ENCODE results near the gene CELSR3. TPM values are rescaled to one million over a fixed set of nuclear protein-coding genes. Genes with fewer than 3 reads are reported as not detected.

CELSR3 gene
- total RNA-seq, 2 experiments from 2014 or later: 18.2 to 18.6 TPM

DNA sequence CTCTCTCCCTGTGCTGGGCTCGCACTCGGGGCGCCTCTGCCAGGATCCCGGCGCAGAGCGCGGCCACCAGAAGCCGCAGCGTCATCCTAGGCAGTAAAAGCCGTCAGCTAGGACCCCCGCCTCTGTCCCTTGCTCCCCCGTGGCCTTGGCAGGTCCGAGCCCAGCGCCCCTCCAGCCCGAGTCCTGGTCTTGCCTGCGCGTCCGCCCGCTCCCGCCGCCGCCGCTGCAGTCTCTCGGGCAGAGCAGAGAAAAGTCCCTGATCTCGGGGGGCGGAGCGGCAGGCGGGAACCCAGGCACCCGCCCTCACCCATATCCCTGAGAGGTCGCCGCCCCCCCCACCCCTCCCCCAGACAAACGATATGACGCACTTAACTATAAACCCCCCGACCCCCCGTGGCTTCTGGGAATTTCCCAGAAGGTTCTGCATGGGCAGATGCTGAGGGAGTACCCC is 67.6 kb downstream of the CELSR3 start, which contains the start of gene COL7A1:
COL7A1 (minus strand) TSS at position 255 of the 451 bp plus-strand sequence; CDS start at position 85, 170 bp downstream.
- H3K27ac Mint-ChIP-seq: peak within 1 kb of the TSS; percentile 51
- H3K9me3 Mint-ChIP-seq: no peaks in the 10 kb centered on the region
- peaks cover 3% of the 10 kb centered on the region for H3K4me1 Mint-ChIP-seq
- H3K4me3 Mint-ChIP-seq: no peak within 1 kb of the TSS
- H3K27me3 Mint-ChIP-seq: peaks cover 44% of the 10 kb centered on the region
- no peaks in the 10 kb centered on the region for H3K36me3 Mint-ChIP-seq
- peak; percentile 14 for DNase-seq

DNA sequence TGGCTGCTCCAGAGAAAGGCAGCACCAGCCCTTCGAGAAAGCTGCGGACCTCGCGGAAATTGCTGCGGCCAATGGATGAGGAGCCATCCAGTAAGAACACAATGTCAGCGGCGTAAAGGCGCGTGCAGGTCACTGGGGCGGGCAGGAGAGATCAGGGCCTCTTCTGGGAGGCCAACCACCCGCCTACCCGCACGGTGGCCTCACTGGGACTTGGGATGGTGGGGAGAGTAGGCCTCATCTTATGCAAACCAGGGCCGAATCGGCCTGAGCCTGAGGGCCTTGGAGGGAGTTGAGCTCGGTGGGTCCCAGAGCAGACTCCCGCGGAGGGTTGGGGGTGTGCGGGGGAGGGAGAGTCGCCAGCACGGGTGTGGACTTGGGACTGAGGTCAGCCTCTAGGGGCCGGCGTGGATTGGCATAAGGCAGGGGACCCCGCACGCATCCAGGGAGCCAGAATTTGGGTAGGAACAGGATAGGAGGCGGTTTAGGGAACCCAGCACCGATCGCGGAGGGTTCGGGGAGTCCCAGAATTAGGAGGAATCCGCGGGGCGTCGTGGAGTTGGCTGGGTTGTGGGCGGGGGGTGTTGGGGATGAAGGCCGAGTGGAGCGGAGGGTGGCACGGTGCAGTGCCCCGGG is 68.2 kb downstream of the CELSR3 start:
- Mint-ChIP-seq H3K36me3 (no peaks in the 10 kb centered on the region), H3K4me3 (no peak overlapping the region), H3K27me3 (peaks cover 49% of the 10 kb centered on the region), H3K27ac (no peak overlapping the region), H3K4me1 (peaks cover 3% of the 10 kb centered on the region), H3K9me3 (no peaks in the 10 kb centered on the region)
- DNase-seq: no peak

- no peak overlapping the region for H3K27ac Mint-ChIP-seq
- no peaks in the 10 kb centered on the region for H3K9me3 Mint-ChIP-seq
- no peak overlapping the region for H3K4me3 Mint-ChIP-seq
- peaks cover 3% of the 10 kb centered on the region for H3K4me1 Mint-ChIP-seq
- DNase-seq: no peak
- peaks cover 57% of the 10 kb centered on the region for H3K27me3 Mint-ChIP-seq
- no peaks in the 10 kb centered on the region for H3K36me3 Mint-ChIP-seq
Measured at GRCh38 chr3:48593337-48593736, 69.3 kb downstream of the CELSR3 start.

DNA sequence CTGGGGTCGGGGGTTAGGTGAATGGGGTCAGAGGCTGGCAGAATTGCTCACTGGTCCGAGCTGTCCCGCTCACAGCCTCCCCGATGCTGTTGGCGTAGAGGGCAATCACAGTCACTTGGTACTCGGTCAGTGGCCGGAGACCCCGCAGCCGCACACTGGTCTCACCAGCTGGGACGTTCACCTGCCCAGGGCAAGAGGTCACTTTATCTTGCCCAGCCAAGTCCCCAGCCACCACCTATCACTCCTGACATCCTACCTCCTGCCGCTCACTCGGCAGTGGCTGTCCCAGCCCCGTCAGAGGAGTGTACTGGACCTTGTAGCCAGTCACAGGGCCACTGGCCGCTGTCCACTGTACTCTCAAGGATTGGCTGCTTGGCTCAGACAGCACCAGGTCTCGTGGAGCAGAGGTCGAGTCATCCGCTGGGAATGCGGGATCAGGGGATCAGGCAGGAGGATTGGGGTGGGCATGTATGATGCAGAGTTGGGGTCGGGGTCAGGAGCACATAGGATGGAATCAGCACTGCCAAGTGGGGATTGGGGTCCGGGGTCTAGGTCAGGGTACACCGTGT is 70.1 kb downstream of the CELSR3 start:
- no peaks in the 10 kb centered on the region for H3K36me3 Mint-ChIP-seq
- DNase-seq: no peak
- no peaks in the 10 kb centered on the region for H3K9me3 Mint-ChIP-seq
- peaks cover 63% of the 10 kb centered on the region for H3K27me3 Mint-ChIP-seq
- no peak overlapping the region for H3K27ac Mint-ChIP-seq
- no peak overlapping the region for H3K4me3 Mint-ChIP-seq
- peaks cover 3% of the 10 kb centered on the region for H3K4me1 Mint-ChIP-seq

DNA sequence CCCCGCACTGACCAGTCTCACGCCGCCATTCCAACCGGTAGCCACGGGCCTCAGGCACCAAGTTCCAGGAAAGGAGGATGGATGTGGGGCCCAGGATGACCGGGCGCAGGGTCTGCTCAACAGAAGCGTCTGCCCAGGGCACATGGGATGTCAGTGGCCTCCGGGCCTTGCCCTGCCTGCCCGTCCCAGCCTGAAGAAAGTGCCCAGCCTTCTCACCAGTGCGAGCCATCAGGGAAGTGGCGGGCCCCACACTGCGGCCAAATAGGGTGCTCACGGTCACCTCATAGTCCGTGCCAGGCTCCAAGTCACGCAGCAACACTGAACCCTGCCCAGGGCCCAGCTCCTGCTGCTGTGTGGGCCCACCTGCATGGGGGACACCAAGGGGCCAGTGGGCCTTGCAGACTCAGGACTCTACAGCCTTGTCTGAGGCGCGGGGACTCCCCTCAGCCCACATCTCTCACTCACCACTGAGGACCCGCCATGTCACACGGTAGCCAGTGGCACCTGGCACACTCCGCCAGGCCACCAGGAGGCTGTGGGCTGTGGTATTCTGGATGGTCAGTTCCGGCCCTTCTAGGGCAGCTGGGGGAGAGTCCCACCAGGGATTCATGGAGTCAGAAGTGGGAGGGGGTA is 70.7 kb downstream of the CELSR3 start:
- H3K9me3 Mint-ChIP-seq: no peaks in the 10 kb centered on the region
- H3K27me3 Mint-ChIP-seq: peaks cover 63% of the 10 kb centered on the region
- H3K27ac Mint-ChIP-seq: no peak overlapping the region
- DNase-seq: no peak
- peaks cover 3% of the 10 kb centered on the region for H3K4me1 Mint-ChIP-seq
- no peak overlapping the region for H3K4me3 Mint-ChIP-seq
- H3K36me3 Mint-ChIP-seq: no peaks in the 10 kb centered on the region

DNA sequence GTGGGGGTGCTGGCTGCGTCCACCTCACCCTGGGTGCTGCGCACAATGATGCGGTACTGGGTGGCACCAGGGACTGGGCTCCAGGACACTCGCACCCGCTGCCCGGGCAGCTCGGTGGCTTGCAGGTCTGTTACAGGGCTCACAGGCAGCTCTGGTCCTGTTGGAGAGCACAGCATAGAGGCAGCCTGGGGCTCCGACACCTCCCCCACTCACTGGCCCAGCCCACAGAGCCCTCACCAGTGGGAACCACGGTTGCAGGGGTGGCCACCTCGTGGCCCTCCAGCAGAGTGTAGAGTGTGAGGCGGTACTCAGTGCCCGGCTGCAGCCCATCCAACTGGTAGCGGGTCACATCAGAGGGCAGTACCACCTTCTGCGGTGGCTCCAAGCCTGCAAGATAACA is 71.2 kb downstream of the CELSR3 start:
- H3K4me3 Mint-ChIP-seq: no peak overlapping the region
- peaks cover 3% of the 10 kb centered on the region for H3K4me1 Mint-ChIP-seq
- H3K27me3 Mint-ChIP-seq: peaks cover 63% of the 10 kb centered on the region
- no peaks in the 10 kb centered on the region for H3K36me3 Mint-ChIP-seq
- DNase-seq: no peak
- H3K27ac Mint-ChIP-seq: no peak overlapping the region
- no peaks in the 10 kb centered on the region for H3K9me3 Mint-ChIP-seq

DNA sequence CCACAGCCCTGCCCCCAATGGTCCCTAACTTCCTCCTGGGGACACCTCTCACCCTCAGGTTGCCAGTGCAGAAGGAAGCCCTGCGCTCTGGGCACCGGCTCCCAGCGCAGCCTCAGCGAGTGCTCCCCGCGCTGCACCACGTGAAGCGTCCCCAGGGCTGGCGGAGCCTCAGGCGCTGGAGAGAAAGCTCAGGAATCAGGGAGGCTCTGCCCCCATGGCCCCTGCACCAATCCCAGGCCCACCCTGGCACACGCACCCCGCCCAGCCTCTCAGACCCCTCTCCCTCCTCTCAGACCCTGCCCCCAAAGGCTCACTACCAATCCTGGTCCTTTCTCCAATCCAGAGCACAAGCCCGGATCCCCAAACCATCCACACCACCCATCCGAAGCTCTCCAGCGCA is 74.5 kb downstream of the CELSR3 start:
- H3K4me3 Mint-ChIP-seq: no peak overlapping the region
- H3K36me3 Mint-ChIP-seq: no peaks in the 10 kb centered on the region
- no peaks in the 10 kb centered on the region for H3K9me3 Mint-ChIP-seq
- H3K4me1 Mint-ChIP-seq: no peaks in the 10 kb centered on the region
- H3K27me3 Mint-ChIP-seq: peaks cover 36% of the 10 kb centered on the region
- no peak overlapping the region for H3K27ac Mint-ChIP-seq
- no peak for DNase-seq

GRCh38 chr3:48587686-48588085 is 75.0 kb downstream of the CELSR3 start:
- H3K4me3 Mint-ChIP-seq: no peak overlapping the region
- DNase-seq: no peak
- H3K27ac Mint-ChIP-seq: no peak overlapping the region
- H3K27me3 Mint-ChIP-seq: peaks cover 30% of the 10 kb centered on the region
- H3K36me3 Mint-ChIP-seq: no peaks in the 10 kb centered on the region
- no peaks in the 10 kb centered on the region for H3K9me3 Mint-ChIP-seq
- H3K4me1 Mint-ChIP-seq: no peaks in the 10 kb centered on the region

Other genes starting within 250 kb of the CELSR3 start
- gene PLXNB1, start 232.8 kb downstream of the CELSR3 start, total RNA-seq: 1 to 10 TPM; 1.6 to 2.4 TPM
- gene CCDC51, start 222.8 kb downstream of the CELSR3 start, total RNA-seq: 10 to 100 TPM; 28.2 to 29.5 TPM
- 100 to 1,000 TPM; 398 to 421 TPM for gene TMA7, start 222.6 kb downstream of the CELSR3 start, total RNA-seq
- gene ATRIP, start 216.1 kb downstream of the CELSR3 start, total RNA-seq: 10 to 100 TPM; 17.3 to 17.9 TPM
- 10 to 100 TPM; 68.8 to 73.5 TPM for gene SHISA5, start 158.7 kb downstream of the CELSR3 start, total RNA-seq
- 10 to 100 TPM; 33.7 to 36.1 TPM for gene PFKFB4, start 106.1 kb downstream of the CELSR3 start, total RNA-seq
- gene UCN2, start 99.1 kb downstream of the CELSR3 start, total RNA-seq: not detected
- gene COL7A1, start 67.6 kb downstream of the CELSR3 start, total RNA-seq: 1 to 10 TPM; 1.4 to 1.8 TPM
- gene UQCRC1, start 53.2 kb downstream of the CELSR3 start, total RNA-seq: 100 to 1,000 TPM; 193 to 209 TPM
- gene TMEM89, start 41.1 kb downstream of the CELSR3 start, total RNA-seq: not detected
- 10 to 100 TPM; 16.6 to 18.4 TPM for gene SLC26A6, start 27.4 kb downstream of the CELSR3 start, total RNA-seq
- gene NCKIPSD, start 23.0 kb upstream of the CELSR3 start, total RNA-seq: 10 to 100 TPM; 43.8 to 43.9 TPM
- gene IP6K2, start 54.3 kb upstream of the CELSR3 start, total RNA-seq: 10 to 100 TPM; 42.6 to 49.9 TPM
- gene PRKAR2A, start 185.0 kb upstream of the CELSR3 start, total RNA-seq: 10 to 100 TPM; 42.8 to 45.2 TPM
- 10 to 100 TPM; 19.2 to 23.9 TPM for gene SLC25A20, start 236.0 kb upstream of the CELSR3 start, total RNA-seq